HL-60 (cell line): ENCODE results near the gene DDX25.
A peak's percentile ranks its signal among the peaks of the same experiment; 100 is the strongest.

Experiments
- DNase-seq, 2 experiments: peaks; one replicate each; pipeline ENCODE4 v3.0.0-alpha.2; 2010 to 2020; ENCODE audit warnings: low read depth in 1 of 2, low spot score in 1 of 2
- H3K27ac ChIP-seq: fragments of 250-450 bp; sonication (Bioruptor Pico); replicated peaks from 2 replicates; pipeline ENCODE4 v1.5.1; 2020; ENCODE audit warnings: mild to moderate bottlenecking, moderate library complexity
- H3K27me3 ChIP-seq: fragments of 250-450 bp; sonication (Bioruptor Pico); 2 replicates; pipeline ENCODE4 v1.5.1; 2021; ENCODE audit warnings: mild to moderate bottlenecking, moderate library complexity; ENCODE audit not compliant: insufficient read depth, poor library complexity, severe bottlenecking
- H3K4me3 ChIP-seq: replicated peaks from 2 replicates; pipeline ENCODE4 v1.5.1; 2011; ENCODE audit warnings: mild to moderate bottlenecking, control low read depth, low read length; ENCODE audit not compliant: insufficient read depth
- GABPA ChIP-seq: IDR thresholded peaks from 2 replicates; pipeline ENCODE4 v1.6.1; 2012; ENCODE audit warnings: low read depth
- POLR2AphosphoS5 ChIP-seq: IDR thresholded peaks from 2 replicates; pipeline ENCODE4 v1.6.1; 2012; ENCODE audit warnings: low read depth
- SPI1 ChIP-seq: IDR thresholded peaks from 2 replicates; pipeline ENCODE4 v1.6.1; 2012; ENCODE audit warnings: low read depth, mild to moderate bottlenecking, borderline replicate concordance
- TF ChIP-seq, protein P1 (sequence below): IDR thresholded peaks from one replicate; pipeline ENCODE4 v1.5.1; 2011; ENCODE audit warnings: low read length, control low read depth, inconsistent platforms; ENCODE audit not compliant: insufficient read depth
- TF ChIP-seq, protein P2 (sequence below): IDR thresholded peaks from 2 replicates; pipeline ENCODE4 v1.6.1; 2012; ENCODE audit warnings: low read depth; ENCODE audit not compliant: insufficient replicate concordance

DDX25 gene

DNA sequence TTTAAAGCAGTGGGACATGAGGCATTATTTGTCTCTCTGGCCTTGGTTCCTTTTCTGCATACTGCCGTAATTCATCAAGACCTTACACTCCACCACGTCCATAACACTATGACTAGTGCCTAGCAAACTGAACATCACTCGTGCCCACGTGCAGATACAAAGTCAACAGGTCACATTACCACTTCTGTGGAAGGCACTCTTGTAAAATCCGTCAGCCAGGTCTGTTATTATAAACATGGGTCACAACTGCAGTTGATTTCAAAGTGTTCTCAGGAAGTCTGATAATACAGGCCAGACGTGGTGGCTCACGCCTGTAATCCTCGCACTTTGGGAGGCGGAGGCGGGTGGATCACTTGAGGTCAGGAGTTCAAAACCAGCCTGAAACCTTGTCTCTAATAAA lies 55.6 kb downstream of the DDX25 start:
- DNase-seq, result no peak
- no peaks in the 10 kb centered on the region for H3K27me3 ChIP-seq
- TF ChIP-seq GABPA (no peak), SPI1 (no peak), POLR2AphosphoS5 (no peak)
- TF ChIP-seq, protein P1, sequence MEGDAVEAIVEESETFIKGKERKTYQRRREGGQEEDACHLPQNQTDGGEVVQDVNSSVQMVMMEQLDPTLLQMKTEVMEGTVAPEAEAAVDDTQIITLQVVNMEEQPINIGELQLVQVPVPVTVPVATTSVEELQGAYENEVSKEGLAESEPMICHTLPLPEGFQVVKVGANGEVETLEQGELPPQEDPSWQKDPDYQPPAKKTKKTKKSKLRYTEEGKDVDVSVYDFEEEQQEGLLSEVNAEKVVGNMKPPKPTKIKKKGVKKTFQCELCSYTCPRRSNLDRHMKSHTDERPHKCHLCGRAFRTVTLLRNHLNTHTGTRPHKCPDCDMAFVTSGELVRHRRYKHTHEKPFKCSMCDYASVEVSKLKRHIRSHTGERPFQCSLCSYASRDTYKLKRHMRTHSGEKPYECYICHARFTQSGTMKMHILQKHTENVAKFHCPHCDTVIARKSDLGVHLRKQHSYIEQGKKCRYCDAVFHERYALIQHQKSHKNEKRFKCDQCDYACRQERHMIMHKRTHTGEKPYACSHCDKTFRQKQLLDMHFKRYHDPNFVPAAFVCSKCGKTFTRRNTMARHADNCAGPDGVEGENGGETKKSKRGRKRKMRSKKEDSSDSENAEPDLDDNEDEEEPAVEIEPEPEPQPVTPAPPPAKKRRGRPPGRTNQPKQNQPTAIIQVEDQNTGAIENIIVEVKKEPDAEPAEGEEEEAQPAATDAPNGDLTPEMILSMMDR, result no peak
- TF ChIP-seq, protein P2, sequence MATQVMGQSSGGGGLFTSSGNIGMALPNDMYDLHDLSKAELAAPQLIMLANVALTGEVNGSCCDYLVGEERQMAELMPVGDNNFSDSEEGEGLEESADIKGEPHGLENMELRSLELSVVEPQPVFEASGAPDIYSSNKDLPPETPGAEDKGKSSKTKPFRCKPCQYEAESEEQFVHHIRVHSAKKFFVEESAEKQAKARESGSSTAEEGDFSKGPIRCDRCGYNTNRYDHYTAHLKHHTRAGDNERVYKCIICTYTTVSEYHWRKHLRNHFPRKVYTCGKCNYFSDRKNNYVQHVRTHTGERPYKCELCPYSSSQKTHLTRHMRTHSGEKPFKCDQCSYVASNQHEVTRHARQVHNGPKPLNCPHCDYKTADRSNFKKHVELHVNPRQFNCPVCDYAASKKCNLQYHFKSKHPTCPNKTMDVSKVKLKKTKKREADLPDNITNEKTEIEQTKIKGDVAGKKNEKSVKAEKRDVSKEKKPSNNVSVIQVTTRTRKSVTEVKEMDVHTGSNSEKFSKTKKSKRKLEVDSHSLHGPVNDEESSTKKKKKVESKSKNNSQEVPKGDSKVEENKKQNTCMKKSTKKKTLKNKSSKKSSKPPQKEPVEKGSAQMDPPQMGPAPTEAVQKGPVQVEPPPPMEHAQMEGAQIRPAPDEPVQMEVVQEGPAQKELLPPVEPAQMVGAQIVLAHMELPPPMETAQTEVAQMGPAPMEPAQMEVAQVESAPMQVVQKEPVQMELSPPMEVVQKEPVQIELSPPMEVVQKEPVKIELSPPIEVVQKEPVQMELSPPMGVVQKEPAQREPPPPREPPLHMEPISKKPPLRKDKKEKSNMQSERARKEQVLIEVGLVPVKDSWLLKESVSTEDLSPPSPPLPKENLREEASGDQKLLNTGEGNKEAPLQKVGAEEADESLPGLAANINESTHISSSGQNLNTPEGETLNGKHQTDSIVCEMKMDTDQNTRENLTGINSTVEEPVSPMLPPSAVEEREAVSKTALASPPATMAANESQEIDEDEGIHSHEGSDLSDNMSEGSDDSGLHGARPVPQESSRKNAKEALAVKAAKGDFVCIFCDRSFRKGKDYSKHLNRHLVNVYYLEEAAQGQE, result no peak
- no peak overlapping the region for H3K4me3 ChIP-seq
- H3K27ac ChIP-seq, result no peak overlapping the region

DNA sequence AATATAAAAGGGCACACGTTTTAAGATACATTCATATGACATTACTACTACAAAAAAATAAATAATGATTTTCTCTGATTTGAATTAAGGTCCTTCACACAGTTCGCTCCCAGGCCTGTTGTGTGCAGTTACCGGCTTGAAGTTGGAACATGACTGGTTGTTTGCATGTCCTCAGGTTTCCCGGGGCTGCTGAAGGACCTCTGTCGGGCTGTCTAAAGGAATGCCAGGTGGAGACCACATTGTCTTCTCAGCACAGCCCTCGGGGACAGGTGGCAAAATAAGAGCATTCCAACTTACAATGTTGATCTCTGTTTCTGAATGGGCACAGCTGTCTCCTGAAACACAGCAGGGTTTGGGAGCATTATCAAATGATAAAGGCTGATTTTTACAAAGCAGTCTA lies 56.5 kb downstream of the DDX25 start:
- DNase-seq, result no peak
- H3K27ac ChIP-seq, result no peak overlapping the region
- TF ChIP-seq POLR2AphosphoS5 (no peak), GABPA (no peak), SPI1 (no peak)
- TF ChIP-seq, protein P2, result no peak
- TF ChIP-seq, protein P1, result no peak
- no peak overlapping the region for H3K4me3 ChIP-seq
- H3K27me3 ChIP-seq, result no peaks in the 10 kb centered on the region

DNA sequence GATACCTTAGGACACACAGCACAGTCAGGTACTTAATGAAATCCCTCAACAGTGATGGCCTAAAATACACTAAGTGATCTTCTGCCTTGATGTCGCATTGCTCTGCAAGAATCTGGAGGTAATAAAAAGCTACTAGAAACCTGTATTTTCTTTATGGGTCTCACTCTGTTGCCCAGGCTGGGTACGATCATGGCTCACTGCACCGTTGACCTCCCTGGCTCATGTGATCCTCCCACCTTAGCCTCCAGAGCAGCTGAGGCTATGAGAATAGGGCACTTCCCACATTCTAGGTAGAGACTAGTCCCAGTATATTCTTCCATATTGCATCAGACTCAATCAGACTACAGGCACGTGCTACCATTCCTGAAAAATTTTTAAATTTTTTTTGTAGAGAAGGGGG lies 63.2 kb downstream of the DDX25 start:
- Histone ChIP-seq H3K27me3 (no peaks in the 10 kb centered on the region), H3K27ac (no peak overlapping the region), H3K4me3 (no peak overlapping the region)
- no peak for DNase-seq
- TF ChIP-seq GABPA (no peak), SPI1 (no peak), POLR2AphosphoS5 (no peak)
- TF ChIP-seq, protein P1, result no peak

DNA sequence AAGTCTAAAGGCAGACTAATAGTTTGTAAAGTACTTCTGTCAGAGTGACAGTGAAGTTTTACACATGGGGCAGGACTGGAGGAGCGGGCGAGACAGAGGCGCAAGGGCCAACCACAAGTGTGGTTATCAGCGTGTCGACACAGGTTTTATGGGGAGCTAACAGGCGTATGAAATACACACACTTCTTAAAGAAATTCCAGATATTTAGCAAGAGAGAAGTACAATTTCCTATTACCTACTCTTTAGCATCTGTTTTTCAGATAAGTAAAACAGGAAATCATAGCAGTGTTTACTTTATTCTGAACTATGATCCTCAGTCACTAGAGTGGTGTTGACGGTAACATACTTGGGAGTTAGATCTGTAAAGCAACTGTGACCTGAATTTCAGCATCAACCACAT lies 64.0 kb downstream of the DDX25 start:
- Histone ChIP-seq H3K27me3 (no peaks in the 10 kb centered on the region), H3K27ac (no peak overlapping the region), H3K4me3 (no peak overlapping the region)
- DNase-seq, result peak in 1 of 2 experiments; percentile 38
- TF ChIP-seq GABPA (no peak), SPI1 (no peak), POLR2AphosphoS5 (no peak)
- TF ChIP-seq, protein P2, result no peak
- TF ChIP-seq, protein P1, result no peak
